ENCODE measurements around the gene ATCAY.

Gene ATCAY

GRCh38 chr19:3860499-3860898, 20.0 kb upstream of the ATCAY start:
- DNase-seq (ENCODE audit: low read depth in 1 of 2, low spot score in 1 of 2) = no peak
- TF ChIP-seq GABPA (IDR thresholded peaks at IDR 0.05; ENCODE audit: low read depth) = no peak
- no peak for TF ChIP-seq CTCF (IDR thresholded peaks at IDR 0.05; ENCODE audit: insufficient read depth, low read length)
- TF ChIP-seq REST (IDR thresholded peaks at IDR 0.05; ENCODE audit: insufficient replicate concordance, low read depth) = no peak
- no peak for TF ChIP-seq POLR2AphosphoS5 (IDR thresholded peaks at IDR 0.05; ENCODE audit: low read depth)
- no peak for TF ChIP-seq SPI1 (IDR thresholded peaks at IDR 0.05; ENCODE audit: borderline replicate concordance, low read depth)
- H3K27ac ChIP-seq (replicated peaks) = no peak overlapping the region
- no peaks in the 10 kb centered on the region for H3K27me3 ChIP-seq (ENCODE audit: insufficient read depth, poor library complexity, severe bottlenecking)
- H3K4me3 ChIP-seq (replicated peaks; ENCODE audit: insufficient read depth, low read length) = no peak overlapping the region

- Histone ChIP-seq H3K4me3 (replicated peaks; ENCODE audit: insufficient read depth, low read length) (no peak overlapping the region), H3K27me3 (ENCODE audit: insufficient read depth, poor library complexity, severe bottlenecking) (peaks cover 9% of the 10 kb centered on the region), H3K27ac (replicated peaks) (no peak overlapping the region)
- no peak for DNase-seq (ENCODE audit: low read depth in 1 of 2, low spot score in 1 of 2)
- TF ChIP-seq GABPA (IDR thresholded peaks at IDR 0.05; ENCODE audit: low read depth) (no peak), CTCF (IDR thresholded peaks at IDR 0.05; ENCODE audit: insufficient read depth, low read length) (no peak), SPI1 (IDR thresholded peaks at IDR 0.05; ENCODE audit: borderline replicate concordance, low read depth) (no peak), POLR2AphosphoS5 (IDR thresholded peaks at IDR 0.05; ENCODE audit: low read depth) (no peak), REST (IDR thresholded peaks at IDR 0.05; ENCODE audit: insufficient replicate concordance, low read depth) (no peak)
Measured at GRCh38 chr19:3862826-3863500, 17.5 kb upstream of the ATCAY start.

- no peak for DNase-seq (ENCODE audit: low read depth in 1 of 2, low spot score in 1 of 2)
- TF ChIP-seq POLR2AphosphoS5 (IDR thresholded peaks at IDR 0.05; ENCODE audit: low read depth) (no peak), REST (IDR thresholded peaks at IDR 0.05; ENCODE audit: insufficient replicate concordance, low read depth) (no peak), GABPA (IDR thresholded peaks at IDR 0.05; ENCODE audit: low read depth) (no peak), CTCF (IDR thresholded peaks at IDR 0.05; ENCODE audit: insufficient read depth, low read length) (no peak), SPI1 (IDR thresholded peaks at IDR 0.05; ENCODE audit: borderline replicate concordance, low read depth) (no peak)
- Histone ChIP-seq H3K4me3 (replicated peaks; ENCODE audit: insufficient read depth, low read length) (no peak overlapping the region), H3K27me3 (ENCODE audit: insufficient read depth, poor library complexity, severe bottlenecking) (peaks cover 12% of the 10 kb centered on the region), H3K27ac (replicated peaks) (no peak overlapping the region)
Measured at GRCh38 chr19:3863648-3864047, 16.8 kb upstream of the ATCAY start.

Measured in HL-60 (cell line).